ENCODE measurements around the gene SRRM5. TPM values are rescaled to one million over a fixed set of nuclear protein-coding genes. Genes with fewer than 3 reads are reported as not detected.
"Not testable (repeated sequence)": the region's sequence is repeated elsewhere in the genome, so short reads cannot be mapped to it uniquely, and the experiment has no call there.

SRRM5 gene
- total RNA-seq, 1 experiment from 2014 or later = 0.10 TPM

DNA sequence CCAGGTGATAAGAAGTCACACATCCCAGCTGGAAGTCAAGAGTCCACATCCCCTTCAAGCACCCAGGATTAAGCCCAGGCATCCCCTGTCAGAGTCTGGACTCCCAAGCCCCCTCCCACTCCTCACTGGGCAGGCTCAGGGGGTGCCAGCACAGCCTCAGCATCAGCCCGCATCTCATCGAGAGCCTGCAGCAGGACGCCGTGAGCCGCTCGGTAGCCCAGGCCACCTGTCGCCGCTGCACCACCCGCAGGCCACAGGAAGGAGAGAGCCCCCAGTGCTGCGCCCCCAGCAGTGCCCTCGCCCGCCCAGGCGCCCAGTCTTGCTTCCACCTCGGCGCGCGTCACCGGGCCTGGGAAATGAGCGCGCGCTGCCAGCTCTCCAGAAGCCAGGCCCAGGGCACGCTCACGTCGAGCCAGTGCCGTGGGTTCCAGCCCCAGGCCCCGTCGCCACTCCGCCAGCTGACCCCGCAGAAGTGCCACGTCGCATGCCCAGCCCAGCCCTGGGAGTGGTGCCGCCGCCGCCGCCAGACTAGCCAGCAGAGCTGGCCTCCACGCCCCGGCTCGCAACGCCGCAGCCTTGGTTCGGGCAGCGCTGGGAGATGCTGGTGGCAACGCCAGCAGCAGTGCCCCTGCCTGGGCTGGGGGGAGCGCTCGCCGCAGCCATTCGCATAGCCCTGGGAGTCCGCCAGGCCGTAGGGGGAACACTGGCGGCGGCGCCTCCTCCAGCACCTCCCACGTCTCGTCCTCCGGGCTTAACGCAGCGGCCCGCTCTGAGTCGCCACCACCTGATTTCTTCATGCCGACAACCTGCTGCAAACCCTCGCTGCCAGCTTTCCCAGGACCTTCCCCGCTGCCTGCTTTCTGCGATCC lies 19.8 kb upstream of the SRRM5 start:
- DNase-seq (ENCODE audit: extremely low read depth, low read depth) = no peak

DNA sequence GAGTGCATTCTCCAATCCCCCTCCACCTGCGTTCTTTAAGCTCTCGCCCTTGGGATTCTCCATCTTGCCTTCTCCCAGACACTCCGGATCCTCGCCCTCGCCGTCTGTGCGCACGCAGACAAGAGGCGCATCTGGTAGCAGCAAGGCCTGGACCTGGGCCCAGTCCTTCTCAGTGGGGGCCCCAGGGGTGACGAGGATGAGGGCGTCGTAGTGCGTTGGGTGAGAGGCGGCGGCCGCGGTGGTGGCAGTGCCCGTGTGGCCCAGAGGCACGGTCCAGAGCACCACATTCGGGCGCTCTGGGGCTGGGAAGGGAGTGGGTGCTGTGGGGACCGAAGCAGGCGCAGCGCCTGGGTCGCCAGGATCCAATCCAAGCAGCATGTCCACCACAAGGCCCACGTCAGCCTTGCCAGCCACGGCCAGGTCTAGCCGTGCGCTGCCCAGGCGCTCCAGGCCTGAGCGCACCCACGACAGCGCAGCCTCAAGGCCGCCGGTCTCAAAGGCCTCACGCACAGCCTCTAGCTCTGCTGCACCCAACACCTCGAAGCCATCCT lies 19.0 kb upstream of the SRRM5 start:
- no peak for DNase-seq (ENCODE audit: extremely low read depth, low read depth)

DNA sequence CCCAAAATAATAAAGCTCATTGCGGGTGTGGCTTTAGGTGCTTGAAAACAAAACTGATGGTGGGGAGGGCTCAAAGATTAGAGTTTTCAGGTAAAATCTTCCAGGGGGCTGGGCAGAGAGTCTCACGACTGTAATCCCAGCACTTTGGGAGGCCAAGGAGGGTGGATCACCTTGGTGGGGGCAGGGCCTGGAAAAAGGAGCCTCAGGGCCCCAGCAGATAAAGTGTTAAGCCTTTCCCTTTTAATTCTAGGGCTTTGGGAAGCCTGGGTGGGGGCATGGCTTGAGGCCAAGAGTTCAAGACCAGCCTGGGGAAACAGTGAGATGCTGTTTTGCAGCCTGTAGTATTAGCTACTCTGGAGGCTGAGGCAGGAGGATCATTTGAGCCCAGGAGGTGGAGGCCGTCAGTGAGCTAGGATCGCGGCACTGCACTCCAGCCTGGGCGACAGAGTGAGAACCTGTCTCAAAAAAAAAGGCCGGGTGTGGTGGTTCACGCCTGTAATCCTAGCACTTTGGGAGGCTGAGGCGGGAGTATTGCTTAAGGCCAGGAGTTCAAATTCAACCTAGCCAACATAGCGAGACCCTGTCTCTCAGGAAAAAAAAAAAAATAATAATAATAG lies 17.7 kb upstream of the SRRM5 start:
- no peak for DNase-seq (ENCODE audit: extremely low read depth, low read depth)

DNA sequence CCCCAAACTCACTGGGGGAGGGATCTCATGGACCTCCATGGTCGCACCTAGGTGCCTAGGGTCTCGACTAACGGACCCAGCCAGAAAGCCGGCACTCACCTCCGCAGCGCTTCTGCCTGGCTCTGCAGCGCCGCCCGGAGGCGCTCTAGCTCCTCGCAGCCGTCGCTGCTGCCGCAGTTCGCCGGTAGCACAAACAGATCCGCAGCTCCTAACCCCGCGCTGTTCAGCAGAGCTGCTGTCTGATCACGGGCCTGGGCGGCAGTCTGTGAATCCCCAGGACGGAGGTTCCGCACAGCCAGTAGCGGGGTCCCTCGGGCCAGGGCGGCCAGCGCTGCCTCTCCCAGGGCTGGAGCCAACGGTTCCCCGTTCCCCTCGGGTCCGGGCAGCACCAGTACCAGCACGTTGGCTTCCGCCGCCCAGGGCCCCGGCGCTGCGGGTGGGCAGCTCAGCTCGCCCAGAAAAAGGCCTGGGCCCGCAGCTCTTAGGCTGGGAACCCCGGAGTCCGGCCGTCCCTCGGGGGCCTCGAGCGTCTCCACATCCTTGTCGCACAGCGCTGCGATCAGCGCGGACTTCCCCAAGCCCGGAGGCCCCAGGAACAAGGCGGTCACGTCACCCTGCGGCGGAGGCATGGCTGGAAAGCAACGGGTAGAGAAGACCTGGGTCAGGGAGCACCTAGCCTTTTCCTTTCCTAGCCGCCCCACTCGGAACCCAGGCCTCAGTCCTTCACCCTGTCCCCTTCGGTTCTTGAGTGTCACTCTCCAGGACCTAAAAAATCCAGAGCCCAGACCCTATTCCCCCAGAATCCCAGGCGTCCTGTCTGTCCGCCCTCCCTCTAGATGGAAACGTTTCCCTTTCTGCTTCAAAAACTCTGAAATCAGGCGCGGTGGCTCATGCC lies 16.9 kb upstream of the SRRM5 start:
- DNase-seq (ENCODE audit: extremely low read depth, low read depth) = peak; percentile 39

DNA sequence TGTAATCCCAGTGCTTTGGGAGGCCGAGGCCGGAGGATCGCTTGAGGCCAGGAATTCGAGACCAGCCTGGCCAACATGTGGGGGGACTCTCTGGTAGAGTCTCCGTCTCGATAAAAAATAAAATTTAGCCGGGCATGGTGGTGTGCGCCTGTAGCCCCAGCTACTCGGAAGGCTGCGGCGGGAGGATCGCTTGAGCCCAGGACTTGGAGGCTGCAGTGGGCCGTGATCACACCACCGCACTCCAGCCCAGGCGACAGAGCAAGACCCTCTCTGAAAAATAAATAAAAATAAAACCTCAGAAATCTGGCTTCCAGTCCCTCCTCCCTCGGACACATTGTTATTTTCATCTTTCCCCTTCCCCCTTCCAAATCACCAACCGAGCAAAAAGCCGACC lies 16.3 kb upstream of the SRRM5 start:
- DNase-seq (ENCODE audit: extremely low read depth, low read depth) = no peak

DNA sequence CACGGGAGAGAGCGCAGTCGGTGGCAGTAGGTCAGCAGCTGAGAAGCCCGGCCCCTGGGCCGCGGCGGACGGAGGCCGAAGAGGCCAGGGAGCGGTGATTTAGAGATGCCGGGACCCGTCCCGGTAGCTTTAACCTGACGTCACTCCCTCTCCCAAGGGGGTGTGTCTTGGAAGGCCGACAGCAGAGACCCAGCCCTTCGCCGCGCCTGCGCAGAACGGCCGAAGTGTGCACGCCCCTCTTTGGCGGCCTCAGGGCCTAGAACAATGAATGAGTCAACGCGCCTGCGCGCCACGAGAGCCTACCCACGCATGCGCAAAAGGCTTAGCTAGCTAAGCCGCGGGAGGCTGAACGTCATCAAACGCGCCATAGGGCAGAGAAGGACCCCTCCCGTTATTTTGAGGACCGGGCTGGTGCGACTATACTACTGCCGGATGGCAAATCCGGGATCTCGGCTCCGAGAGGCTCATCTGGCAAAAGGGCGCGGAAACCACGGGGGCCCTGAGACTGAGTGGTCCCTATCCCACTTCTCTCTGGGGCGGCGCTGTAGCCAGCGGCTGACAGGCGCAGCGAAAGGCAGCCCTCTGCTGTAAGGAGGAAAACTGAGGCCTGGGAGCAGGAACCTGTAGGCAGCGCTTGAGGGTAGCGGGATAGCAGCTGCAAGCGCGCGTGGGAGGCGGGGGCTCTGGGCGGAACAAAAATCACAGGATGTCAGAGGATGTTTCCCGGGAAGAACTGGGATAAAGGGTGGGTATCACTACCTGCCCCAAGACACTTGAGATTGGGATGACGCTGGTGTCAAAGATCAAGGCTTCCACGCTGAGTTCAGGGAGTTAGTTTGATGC lies 15.7 kb upstream of the SRRM5 start, which contains the start of the genes IRGQ and ZNF576:
IRGQ (minus strand) TSS at position 136 of the 843 bp plus-strand sequence. CDS start 796 bp downstream, outside the sequence.
ZNF576 (plus strand) TSS at position 597 of the 843 bp plus-strand sequence. CDS start 514 bp downstream, outside the sequence.
- peak; percentile 99 for DNase-seq (ENCODE audit: extremely low read depth, low read depth)

DNA sequence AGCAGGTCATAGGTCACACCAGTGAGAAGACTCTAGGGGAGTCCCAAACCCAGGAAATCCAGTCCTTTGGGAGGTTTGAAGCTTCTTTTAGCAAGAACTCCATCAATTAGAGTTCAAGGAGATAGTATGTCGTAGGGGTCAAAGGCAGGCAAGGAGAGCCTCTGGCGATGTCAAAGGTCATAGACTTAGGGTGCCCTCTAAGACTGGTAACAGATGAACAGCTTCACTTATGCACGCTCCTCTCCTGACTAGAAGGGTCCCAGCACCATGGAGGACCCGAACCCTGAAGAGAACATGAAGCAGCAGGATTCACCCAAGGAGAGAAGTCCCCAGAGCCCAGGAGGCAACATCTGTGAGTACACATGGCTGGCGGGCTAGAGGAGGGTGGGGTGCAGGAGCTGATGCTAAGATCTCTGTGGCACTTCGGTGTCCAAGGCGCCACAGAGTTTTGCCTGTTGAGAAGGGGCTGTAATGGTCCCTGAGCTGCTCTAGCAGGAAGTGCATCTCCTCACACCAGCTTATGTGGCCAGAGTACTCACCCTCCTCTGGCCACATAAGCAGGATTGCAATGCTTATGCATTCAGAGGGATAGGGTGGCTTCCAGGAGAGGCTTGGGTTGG lies 14.9 kb upstream of the SRRM5 start:
- DNase-seq (ENCODE audit: extremely low read depth, low read depth) = no peak

DNA sequence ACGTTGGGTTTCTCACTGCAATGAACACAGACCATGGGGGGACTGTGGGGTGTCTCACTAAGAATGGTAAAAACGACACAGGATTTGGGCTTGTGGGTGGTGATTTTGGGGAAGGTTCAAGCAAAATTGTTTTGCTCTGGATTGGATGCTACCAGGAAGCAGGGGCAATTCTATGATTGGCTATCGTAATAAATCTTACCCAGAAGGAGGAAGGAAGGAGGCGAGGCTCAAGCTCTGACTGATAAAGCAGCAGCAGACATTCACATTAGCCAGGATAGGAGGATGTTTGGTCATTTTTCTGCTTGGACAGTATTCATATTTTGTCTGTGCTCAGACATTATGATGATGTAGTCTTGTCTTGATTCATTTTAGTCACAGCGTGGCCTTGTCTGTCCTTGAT lies 14.0 kb upstream of the SRRM5 start:
- no peak for DNase-seq (ENCODE audit: extremely low read depth, low read depth)

DNA sequence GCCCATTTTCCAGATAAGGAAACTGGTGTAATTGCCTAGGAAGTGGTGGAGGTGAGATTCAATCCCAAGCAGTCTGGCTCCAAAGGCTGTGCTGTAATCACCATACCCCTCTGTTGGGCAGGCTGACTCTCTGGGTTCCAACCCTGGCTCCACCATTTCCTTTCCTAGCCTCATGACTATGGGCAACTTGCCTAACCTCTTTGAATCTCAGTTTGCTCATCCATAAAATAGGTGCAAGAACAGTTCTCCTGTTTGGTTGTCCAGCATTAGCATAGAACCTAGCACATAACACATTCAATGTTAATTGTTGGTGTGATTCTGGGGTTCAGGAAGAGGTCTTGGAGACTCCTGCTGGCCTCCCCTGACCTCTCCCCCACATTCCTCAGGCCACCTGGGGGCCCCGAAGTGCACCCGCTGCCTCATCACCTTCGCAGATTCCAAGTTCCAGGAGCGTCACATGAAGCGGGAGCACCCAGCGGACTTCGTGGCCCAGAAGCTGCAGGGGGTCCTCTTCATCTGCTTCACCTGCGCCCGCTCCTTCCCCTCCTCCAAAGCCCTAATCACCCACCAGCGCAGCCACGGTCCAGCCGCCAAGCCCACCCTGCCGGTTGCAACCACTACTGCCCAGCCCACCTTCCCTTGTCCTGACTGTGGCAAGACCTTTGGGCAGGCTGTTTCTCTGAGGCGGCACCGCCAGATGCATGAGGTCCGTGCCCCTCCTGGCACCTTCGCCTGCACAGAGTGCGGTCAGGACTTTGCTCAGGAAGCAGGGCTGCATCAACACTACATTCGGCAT lies 13.2 kb upstream of the SRRM5 start:
- no peak for DNase-seq (ENCODE audit: extremely low read depth, low read depth)

DNA sequence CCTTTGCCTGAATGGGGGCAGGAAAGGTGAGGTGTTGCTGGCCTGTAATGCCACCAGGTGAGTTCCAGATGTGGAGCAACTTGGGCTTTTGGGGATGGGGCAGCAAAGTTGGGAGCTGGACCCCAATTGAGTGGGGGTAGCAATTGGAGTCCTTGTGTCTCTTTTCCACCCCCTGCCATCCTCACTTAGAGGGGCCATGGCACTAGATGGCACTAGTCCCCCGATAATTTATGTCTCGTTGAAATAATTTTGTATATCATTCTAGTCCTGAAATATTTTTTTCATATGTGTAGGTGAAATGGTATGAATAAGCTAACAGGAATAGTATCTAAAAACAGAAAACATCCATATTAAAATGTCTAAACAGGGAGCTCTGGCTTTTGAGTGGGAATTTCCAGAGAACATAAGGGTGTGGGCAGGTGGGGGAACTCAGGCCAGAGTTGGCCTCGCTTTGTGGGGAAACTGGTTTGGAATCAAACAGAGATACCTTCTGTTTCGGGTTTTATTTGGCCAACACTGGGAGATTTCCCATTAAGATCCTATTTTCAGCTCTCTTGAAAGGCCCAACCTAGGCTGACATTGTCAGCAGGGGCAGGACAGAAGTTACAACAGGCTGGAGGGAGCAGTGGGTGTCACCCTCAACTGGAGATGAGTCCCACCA lies 12.1 kb upstream of the SRRM5 start:
- no peak for DNase-seq (ENCODE audit: extremely low read depth, low read depth)

DNA sequence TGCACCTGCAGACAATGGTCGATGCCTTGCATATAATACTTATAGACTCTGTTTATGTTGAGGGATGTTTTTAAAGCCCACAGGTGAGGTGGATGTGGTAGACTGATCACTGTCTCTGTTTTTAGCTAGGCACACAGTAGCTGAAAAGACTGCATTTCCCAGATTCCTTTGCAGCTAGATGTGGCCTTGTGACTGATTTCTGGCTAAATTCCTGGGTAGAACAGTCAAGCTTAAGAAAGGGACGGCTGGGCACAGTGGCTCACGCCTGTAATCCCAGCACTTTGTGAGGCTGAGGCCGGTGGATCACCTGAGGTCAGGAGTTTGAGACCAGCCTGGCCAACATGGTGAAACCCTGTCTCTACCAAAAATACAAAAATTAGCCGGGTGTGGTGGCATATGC lies 11.6 kb upstream of the SRRM5 start:
- DNase-seq (ENCODE audit: extremely low read depth, low read depth) = not testable (repeated sequence)

DNA sequence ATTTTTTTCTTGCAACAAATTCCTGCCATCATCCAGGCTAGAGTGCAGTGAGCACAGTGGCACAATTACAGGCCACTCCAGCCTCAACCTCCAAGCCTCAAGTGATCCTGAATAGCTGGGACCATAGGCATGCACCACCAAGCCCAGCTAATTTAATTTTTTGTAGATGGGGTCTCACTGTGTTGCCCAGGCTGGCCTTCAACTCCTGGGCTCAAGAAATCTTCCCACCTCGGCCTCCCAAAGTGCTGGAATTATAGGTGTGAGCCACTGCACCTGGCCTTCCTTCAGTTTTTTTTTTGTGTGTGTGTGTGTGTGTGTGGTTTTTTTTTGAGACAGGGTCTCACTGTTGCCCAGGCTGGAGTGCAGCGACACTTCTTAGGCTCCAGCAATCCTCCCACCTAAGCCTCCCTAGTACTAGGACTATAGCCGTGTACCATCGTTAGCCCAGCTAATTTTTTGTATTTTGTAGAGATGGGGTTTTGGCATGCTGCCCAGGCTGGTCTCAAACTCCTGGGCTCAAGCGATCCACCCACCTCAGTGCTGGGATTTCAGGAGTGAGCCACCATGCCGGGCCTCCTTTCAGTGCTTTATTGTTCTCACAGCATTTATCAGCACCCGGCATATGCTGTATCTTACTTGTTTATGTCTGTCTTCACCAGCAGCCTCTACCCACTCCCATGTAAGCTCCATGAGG lies 5.9 kb upstream of the SRRM5 start:
- no peak for DNase-seq (ENCODE audit: extremely low read depth, low read depth)

DNA sequence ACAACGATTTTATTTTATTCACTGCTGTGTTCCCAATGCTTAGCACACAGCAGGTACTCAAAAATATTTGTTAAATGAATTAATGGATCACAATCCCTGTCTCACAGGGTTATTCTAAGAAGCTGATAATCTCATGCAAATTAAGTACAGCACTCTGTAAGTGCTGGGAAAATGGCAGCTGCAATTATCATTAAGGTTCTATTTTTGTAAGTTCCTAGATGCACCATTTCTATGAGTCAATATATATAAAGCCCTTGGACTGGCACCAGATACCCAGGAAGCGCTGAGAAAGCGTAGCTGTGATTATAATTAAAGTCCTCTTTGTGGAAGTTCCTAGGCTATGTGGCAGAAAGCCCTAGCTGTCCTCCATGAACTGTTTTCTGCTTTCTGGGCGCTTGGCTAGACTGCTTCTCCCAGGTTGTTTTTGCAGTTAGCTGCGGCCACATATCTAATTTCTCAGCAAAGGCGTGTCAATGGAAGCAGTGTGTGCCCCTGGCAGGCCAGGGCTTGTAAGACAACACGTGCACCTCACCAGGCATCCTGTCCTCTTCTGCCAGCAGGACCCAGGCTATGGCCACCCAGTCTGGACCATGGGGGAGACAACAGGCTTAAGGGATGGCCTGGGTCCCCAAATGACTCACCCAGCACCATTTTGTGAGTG lies 5.2 kb upstream of the SRRM5 start:
- DNase-seq (ENCODE audit: extremely low read depth, low read depth) = no peak

DNA sequence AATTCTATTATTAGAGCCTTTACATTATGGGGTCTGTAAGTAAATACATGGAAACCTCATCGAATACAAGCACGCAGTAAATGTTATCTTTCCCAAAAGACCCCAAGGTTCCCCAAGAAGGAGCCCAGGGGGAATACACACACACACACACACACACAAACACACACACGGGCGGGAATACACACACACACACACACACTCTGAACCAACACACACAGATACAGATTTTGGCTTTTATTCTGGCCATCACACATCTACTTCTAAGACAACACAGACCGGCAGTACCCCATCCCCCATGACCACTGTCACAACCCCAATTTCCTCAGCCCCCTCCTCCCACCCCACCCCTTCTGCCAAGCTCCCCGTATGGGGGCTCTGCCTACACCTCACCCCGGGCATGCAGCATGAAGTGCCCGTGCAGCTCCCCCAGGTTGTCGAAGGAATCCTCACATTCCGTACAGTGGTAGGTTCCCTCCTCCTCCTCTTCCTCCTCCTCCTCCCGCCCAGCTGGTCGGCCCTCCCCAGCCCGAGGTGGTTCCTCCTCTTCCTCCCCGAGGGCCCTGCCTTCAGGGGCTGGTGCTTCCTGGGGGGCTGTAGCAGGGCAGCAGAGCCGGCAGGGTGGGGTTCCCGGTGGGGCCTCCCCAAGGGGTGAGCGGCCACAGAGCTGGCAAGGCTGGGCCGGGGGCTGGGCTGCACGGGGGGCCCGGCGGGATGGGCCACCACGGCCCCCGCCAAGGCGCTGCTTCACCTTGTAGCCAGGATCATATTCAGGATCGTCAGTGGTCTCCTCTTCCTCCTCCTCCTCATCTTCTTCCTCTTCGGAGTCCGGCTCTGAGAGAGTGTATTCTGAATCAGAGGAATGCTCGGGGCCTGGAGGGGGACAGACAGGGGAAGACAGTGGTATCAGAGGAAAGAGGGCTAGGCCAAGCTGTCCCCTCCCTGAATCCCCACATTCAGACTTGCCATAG lies 4.4 kb upstream of the SRRM5 start:
- DNase-seq (ENCODE audit: extremely low read depth, low read depth) = no peak

DNA sequence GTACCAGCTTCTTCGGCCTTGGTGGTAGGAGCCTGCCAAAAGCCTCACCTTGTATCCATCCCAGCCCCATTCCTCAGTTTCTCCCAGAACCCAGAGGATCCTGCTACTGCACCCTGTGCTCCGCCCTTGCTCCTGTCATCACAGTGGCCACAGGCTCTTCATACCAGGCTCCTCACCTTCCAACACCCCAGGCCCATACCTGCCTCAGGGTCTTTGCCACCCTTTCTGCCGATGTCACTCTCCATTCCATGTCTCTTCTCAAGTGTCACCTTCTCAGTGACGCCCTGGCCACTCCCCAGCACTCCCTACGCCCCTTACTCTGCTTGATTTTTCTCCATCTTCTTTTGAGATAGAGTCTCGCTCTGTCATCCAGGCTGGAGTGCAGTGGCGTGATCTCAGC lies 2.0 kb upstream of the SRRM5 start:
- no peak for DNase-seq (ENCODE audit: extremely low read depth, low read depth)

DNA sequence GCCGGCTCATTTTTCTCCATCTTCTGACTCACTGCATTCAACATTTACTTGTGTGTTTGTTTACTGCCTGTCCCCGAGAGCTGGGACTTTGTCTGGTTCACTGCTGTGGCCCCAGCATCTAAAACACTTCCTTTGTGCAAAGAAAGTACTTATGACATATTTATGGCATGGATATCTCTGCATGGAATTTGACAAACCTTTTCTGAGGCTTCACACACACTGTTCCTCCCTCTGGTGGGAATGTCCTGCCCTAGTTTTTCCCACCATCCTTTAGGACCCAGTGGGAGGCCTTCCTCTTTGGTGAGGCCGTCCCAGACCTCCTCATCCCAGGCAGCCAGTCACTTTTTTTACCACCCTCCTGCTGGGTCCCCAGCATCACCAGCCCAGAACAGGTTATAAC lies 1.4 kb upstream of the SRRM5 start:
- DNase-seq (ENCODE audit: extremely low read depth, low read depth) = no peak

All from NCI-H460 (cell line).